M059J (cell line): ENCODE measurements around the gene RER1. TPM values are rescaled to one million over a fixed set of nuclear protein-coding genes. Genes with fewer than 3 reads are reported as not detected.

Experiments used
- DNase-seq: peaks from one replicate; pipeline ENCODE4 v3.0.0-alpha.2; 2012; ENCODE audit warnings: low read depth
- total RNA-seq: library from RNA; depleted of rRNA; stranded (reverse); fragments of >200 nt; shearing (Covaris generic); gene quantifications from 2 replicates; pipeline ENCODE4 v1.2.3, GENCODE V29; 2014; rRNA removed

RER1 gene
- total RNA-seq, 1 experiment from 2014 or later, result 233 TPM

GRCh38 chr1:2445823-2446215 is 54.2 kb downstream of the RER1 start:
- DNase-seq, result no peak

GRCh38 chr1:2446394-2446793 is 54.8 kb downstream of the RER1 start:
- no peak for DNase-seq

- no peak for DNase-seq
Measured at GRCh38 chr1:2446861-2447260, 55.2 kb downstream of the RER1 start.

- no peak for DNase-seq
Measured at GRCh38 chr1:2447276-2448097, 55.8 kb downstream of the RER1 start.

GRCh38 chr1:2448098-2448445 is 56.4 kb downstream of the RER1 start:
- DNase-seq, result no peak

- no peak for DNase-seq
Measured at GRCh38 chr1:2449636-2450454, 58.2 kb downstream of the RER1 start.

GRCh38 chr1:2451741-2452140 is 60.1 kb downstream of the RER1 start:
- peak; percentile 90 for DNase-seq

- DNase-seq, result no peak
Measured at GRCh38 chr1:2452201-2452931, 60.7 kb downstream of the RER1 start.

GRCh38 chr1:2452932-2453315 is 61.3 kb downstream of the RER1 start:
- no peak for DNase-seq

- DNase-seq, result no peak
Measured at GRCh38 chr1:2454227-2454626, 62.6 kb downstream of the RER1 start.

Other genes with a start within 250 kb of the RER1 start
- 12.8 and 23.1 TPM in 2 replicates for gene FAAP20, start 197.1 kb upstream of the RER1 start, total RNA-seq
- 3.5 and 13.8 TPM in 2 replicates for gene SKI, start 163.5 kb upstream of the RER1 start, total RNA-seq
- gene MORN1, start 287 bp upstream of the RER1 start, total RNA-seq, result 6.7 and 11.0 TPM in 2 replicates
- gene PEX10, start 20.7 kb downstream of the RER1 start, total RNA-seq, result 18.8 and 31.2 TPM in 2 replicates
- not detected in 2 replicates for gene PLCH2, start 84.4 kb downstream of the RER1 start, total RNA-seq
- 9.0 and 18.0 TPM in 2 replicates for gene PANK4, start 134.8 kb downstream of the RER1 start, total RNA-seq
- 1.6 TPM in 1 of 2 replicates, not detected in the other for gene HES5, start 138.4 kb downstream of the RER1 start, total RNA-seq
- gene TNFRSF14, start 164.5 kb downstream of the RER1 start, total RNA-seq, result 4.6 and 13.9 TPM in 2 replicates
- gene PRXL2B, start 194.9 kb downstream of the RER1 start, total RNA-seq, result 12.9 and 17.2 TPM in 2 replicates
- gene MMEL1, start 241.2 kb downstream of the RER1 start, total RNA-seq, result not detected in 2 replicates